IMR-90 (cell line): ENCODE results near the gene ALG8. TPM values are rescaled to one million over a fixed set of nuclear protein-coding genes. Genes with fewer than 3 reads are reported as not detected.
A peak's percentile ranks its signal among the peaks of the same experiment; 100 is the strongest.

Experiments
- ATAC-seq: fragments of 200-7000 bp; cut with Tn5 transposase; 2 replicates; pipeline ENCODE4 v1.9.1; 2020; ENCODE audit warnings: low read depth, mild to moderate bottlenecking, moderate library complexity
- BruUV-seq: library from RNA; stranded (reverse); fragments of 400-500 nt; replicated peaks from 2 replicates; lab custom pipeline; 2021; lab: Mats Ljungman, UMichigan
- CTCF ChIA-PET: fragments of 300-600 bp; formaldehyde crosslinking; extraction: SDS; loops from one replicate; lab custom pipeline; 2021; ENCODE audit warnings: antibody characterized with exemption; lab: Yijun Ruan, JAX
- POLR2A ChIA-PET: fragments of 300-600 bp; sonication (Branson Sonifier 250); formaldehyde crosslinking; loops from one replicate; lab custom pipeline; 2022; ENCODE audit warnings: antibody characterized with exemption; ENCODE audit not compliant: unreplicated experiment; lab: Charles Lee
- DNase-seq: peaks from one replicate; pipeline ENCODE4 v3.0.0; 2013
- H2AFZ ChIP-seq: replicated peaks from 2 replicates; pipeline ENCODE3; 2013; ENCODE audit warnings: low read length, mild to moderate bottlenecking; ENCODE audit not compliant: poor library complexity
- H2AK5ac ChIP-seq: 2 replicates; pipeline ENCODE4 v1.6.1; 2013; ENCODE audit warnings: low read depth, low read length, inconsistent platforms
- H2AK9ac ChIP-seq: replicated peaks from 2 replicates; pipeline ENCODE3; 2013; ENCODE audit warnings: mild to moderate bottlenecking, low read depth, low read length, moderate library complexity; ENCODE audit not compliant: poor library complexity
- H2BK120ac ChIP-seq: 2 replicates; pipeline ENCODE4 v1.6.1; 2013; ENCODE audit warnings: low read depth, low read length, inconsistent platforms
- H2BK15ac ChIP-seq: 3 replicates; pipeline ENCODE4 v1.6.1; 2013; ENCODE audit warnings: low read depth, low read length, inconsistent platforms
- H2BK20ac ChIP-seq: 2 replicates; pipeline ENCODE4 v1.6.1; 2013; ENCODE audit warnings: low read depth, mild to moderate bottlenecking, inconsistent platforms, low read length, moderate library complexity
- H2BK5ac ChIP-seq: 2 replicates; pipeline ENCODE4 v1.6.1; 2013; ENCODE audit warnings: mild to moderate bottlenecking, low read depth, low read length, inconsistent platforms; ENCODE audit not compliant: poor library complexity, severe bottlenecking
- H3K14ac ChIP-seq: replicated peaks from 2 replicates; pipeline ENCODE4 v1.6.1; 2013; ENCODE audit warnings: low read depth, low read length, inconsistent platforms
- H3K18ac ChIP-seq: 2 replicates; pipeline ENCODE4 v1.6.1; 2013; ENCODE audit warnings: low read depth, low read length, control low read depth
- H3K23ac ChIP-seq: 2 replicates; pipeline ENCODE4 v1.6.1; 2013; ENCODE audit warnings: low read depth, low read length, inconsistent platforms
- H3K27ac ChIP-seq: 2 replicates; pipeline ENCODE4 v1.5.1; 2013; ENCODE audit warnings: mild to moderate bottlenecking, control low read depth, low read length; ENCODE audit not compliant: insufficient read depth
- H3K27me3 ChIP-seq: 2 replicates; pipeline ENCODE4 v1.6.1; 2013; ENCODE audit warnings: low read length; ENCODE audit not compliant: control insufficient read depth, insufficient read depth
- H3K36me3 ChIP-seq: 2 replicates; pipeline ENCODE4 v1.6.1; 2013; ENCODE audit warnings: low read length, mixed read lengths; ENCODE audit not compliant: control insufficient read depth, insufficient read depth
- H3K4ac ChIP-seq: 2 replicates; pipeline ENCODE4 v1.6.1; 2013; ENCODE audit warnings: low read depth, low read length, inconsistent platforms
- H3K4me1 ChIP-seq: 2 replicates; pipeline ENCODE4 v1.6.1; 2013; ENCODE audit warnings: low read length, mixed read lengths; ENCODE audit not compliant: control insufficient read depth, insufficient read depth
- H3K4me2 ChIP-seq: 2 replicates; pipeline ENCODE4 v1.6.1; 2013; ENCODE audit warnings: low read depth, mild to moderate bottlenecking, control low read depth, low read length, moderate library complexity
- H3K4me3 ChIP-seq: 2 replicates; pipeline ENCODE4 v1.5.1; 2013; ENCODE audit warnings: low read depth, mild to moderate bottlenecking, control low read depth, low read length, moderate library complexity; ENCODE audit not compliant: insufficient read depth
- H3K56ac ChIP-seq: 2 replicates; pipeline ENCODE4 v1.6.1; 2013; ENCODE audit warnings: low read length, inconsistent platforms; ENCODE audit not compliant: insufficient read depth; ENCODE audit errors: extremely low read depth
- H3K79me1 ChIP-seq, 2 experiments: 2 replicates each; pipeline ENCODE4 v1.6.1; 2013; ENCODE audit warnings: low read length in 2 of 2, inconsistent platforms in 1 of 2, low read depth in 1 of 2
- H3K9ac ChIP-seq: 2 replicates; pipeline ENCODE4 v1.6.1; 2013; ENCODE audit warnings: low read depth, low read length, control low read depth
- H3K9me1 ChIP-seq: 2 replicates; pipeline ENCODE4 v1.6.1; 2013; ENCODE audit warnings: low read length, inconsistent platforms; ENCODE audit not compliant: insufficient read depth
- H3K9me3 ChIP-seq: 2 replicates; pipeline ENCODE4 v1.6.1; 2013; ENCODE audit warnings: low read length; ENCODE audit not compliant: control insufficient read depth, insufficient read depth
- H4K20me1 ChIP-seq: 2 replicates; pipeline ENCODE4 v1.6.1; 2013; ENCODE audit warnings: low read length, inconsistent platforms; ENCODE audit not compliant: insufficient read depth
- H4K5ac ChIP-seq: 2 replicates; pipeline ENCODE4 v1.6.1; 2013; ENCODE audit warnings: mild to moderate bottlenecking, low read depth, low read length, control low read depth
- H4K8ac ChIP-seq, 2 experiments: 2 replicates each; pipeline ENCODE4 v1.6.1; 2013; ENCODE audit warnings: low read depth in 2 of 2, low read length in 2 of 2, control low read depth in 1 of 2, inconsistent platforms in 1 of 2
- H4K91ac ChIP-seq: 2 replicates; pipeline ENCODE4 v1.6.1; 2013; ENCODE audit warnings: low read depth, low read length, inconsistent platforms; ENCODE audit not compliant: insufficient read depth
- MAZ ChIP-seq: IDR thresholded peaks from 2 replicates; pipeline ENCODE4 v1.6.1; 2012; ENCODE audit warnings: low read depth, mild to moderate bottlenecking, low read length, improper control_type of control experiment, moderate library complexity, borderline replicate concordance
- MXI1 ChIP-seq: IDR thresholded peaks from 2 replicates; pipeline ENCODE4 v1.6.1; 2012; ENCODE audit warnings: low read depth, mild to moderate bottlenecking, low read length, moderate library complexity, borderline replicate concordance
- RFX5 ChIP-seq: IDR thresholded peaks from 2 replicates; pipeline ENCODE4 v1.8.0; 2012; ENCODE audit warnings: low read depth, mild to moderate bottlenecking, low read length, moderate library complexity
- WGBS, 2 experiments: methylation state at CpG; one replicate each; pipeline versions ENCODE4 v1.1.5 to v1.1.7; 2013; ENCODE audit warnings: missing lambda C conversion rate in 2 of 2; ENCODE audit not compliant: insufficient read length in 1 of 2; ENCODE audit errors: extremely low coverage in 2 of 2; 5-methylcytosine and 5-hydroxymethylcytosine counted together
- dilution Hi-C: fragments of 300-500 bp; cut with HindIII; formaldehyde crosslinking; loops from one replicate; pipeline ENCODE4 v1.14.3; 2018; ENCODE audit warnings: low sequenced_read_pairs; ENCODE audit not compliant: unreplicated experiment
- in situ Hi-C: fragments of 300-500 bp; cut with MboI; formaldehyde crosslinking; loops from 3 replicates; pipeline ENCODE4 v1.14.3; 2019; ENCODE audit warnings: low sequenced_read_pairs, inconsistent platforms, mixed read lengths
- intact Hi-C: fragments of 100-400 bp; cut with micrococcal nuclease; formaldehyde crosslinking; loops from 2 replicates; pipeline ENCODE4 v1.10.0; 2022
- polyA plus RNA-seq, 3 experiments: library from polyadenylated mRNA; depleted of rRNA; stranded (reverse); fragments of >200 nt; gene quantifications; 2 replicates each; pipeline ENCODE4 v1.2.3, GENCODE V29; 2012; ENCODE audit warnings: low replicate concordance in 1 of 3
- total RNA-seq: library from RNA; depleted of rRNA; stranded (reverse); fragments of >200 nt; gene quantifications from 2 replicates; pipeline ENCODE4 v1.2.3, GENCODE V29; 2012

ALG8 gene
- total and polyA plus RNA-seq, 2 of the 4 experiments (the other 2 are of a cell fraction), result 27.8 to 31.8 TPM

GRCh38 chr11:78138694-78139421 is 568 bp downstream of the ALG8 start:
- Histone ChIP-seq H4K5ac (peak overlapping the region; percentile 55), H3K79me1 (peaks cover 20 to 37% of the 10 kb centered on the region in 2 experiments), H3K36me3 (no peaks in the 10 kb centered on the region), H4K8ac (peak overlapping the region; percentile 96 to 98), H3K14ac (peak overlapping the region; percentile 99), H2AK5ac (peak overlapping the region; percentile 83), H3K23ac (peak overlapping the region; percentile 92), H3K9me3 (no peaks in the 10 kb centered on the region), H2BK120ac (peak overlapping the region; percentile 64), H3K4me1 (peaks cover 2% of the 10 kb centered on the region; the same call in 1 of the 2 replicates), H2AK9ac (peak overlapping the region; percentile 88), H3K9ac (peak overlapping the region; percentile 82), H4K91ac (peak overlapping the region; percentile 91), H2BK20ac (0 out of 2 replicates have a peak overlapping the region, but pooled peaks have one; percentile 34), H3K9me1 (no peaks in the 10 kb centered on the region), H4K20me1 (no peaks in the 10 kb centered on the region), H2BK15ac (peak overlapping the region; percentile 25; the same call in 1 of the 3 replicates), H3K4ac (peak overlapping the region; percentile 95), H3K27ac (peak overlapping the region; percentile 70), H3K27me3 (no peaks in the 10 kb centered on the region), H3K56ac (peak overlapping the region; percentile 60), H3K18ac (no peak overlapping the region), H3K4me3 (peak overlapping the region; percentile 69), H2BK5ac (peak overlapping the region; percentile 67), H3K4me2 (peak overlapping the region; percentile 98), H2AFZ (peak overlapping the region; percentile 94)
- POLR2A ChIA-PET, result interaction anchor here (0.6 kb wide), 1 partner anchor 850 kb away, joined by 3 read pairs; no protein-coding TSS in a partner anchor
- intact Hi-C loops, result no loop called here
- CTCF ChIA-PET, result interaction anchor here (1.2 to 1.3 kb wide), 2 partner anchors 16 to 426 kb away, joined by 3 read pairs; no protein-coding TSS in a partner anchor
- WGBS, 2 experiments, result 44% methylated on average over 6 of the region's 12 CpGs; no CpG with 5 or more reads in 1 of the 2 experiments
- no TSS peak for BruUV-seq
- dilution Hi-C loops, result no loop called here
- TF ChIP-seq MAZ (no peak), RFX5 (no peak), MXI1 (no peak)
- DNase-seq (peak; percentile 31), ATAC-seq (peak; percentile 43)
- in situ Hi-C loops, result loop anchor here (10.0 kb wide), 1 partner anchor 276 kb away; the partner anchor contains the start of gene GAB2
